Mesendoderm (in vitro differentiated cells): ENCODE data around the gene TEP1.

Experiments used
- DNase-seq: peaks from one replicate; pipeline ENCODE4 v3.0.0; 2013
- H2AK5ac ChIP-seq: 2 replicates; pipeline ENCODE4 v1.6.1; 2013; ENCODE audit warnings: low read length, inconsistent platforms
- H2BK120ac ChIP-seq: 2 replicates; pipeline ENCODE4 v1.6.1; 2013; ENCODE audit warnings: low read depth, mild to moderate bottlenecking, low read length, moderate library complexity, mixed read lengths
- H2BK15ac ChIP-seq: replicated peaks from 2 replicates; pipeline ENCODE4 v1.6.1; 2013; ENCODE audit warnings: low read depth, mild to moderate bottlenecking, moderate library complexity
- H2BK5ac ChIP-seq: 2 replicates; pipeline ENCODE4 v1.6.1; 2013; ENCODE audit warnings: low read length, inconsistent platforms
- H3K18ac ChIP-seq: 2 replicates; pipeline ENCODE4 v1.6.1; 2013; ENCODE audit warnings: mild to moderate bottlenecking, low read length, mixed read lengths
- H3K23ac ChIP-seq: one replicate; pipeline ENCODE4 v1.6.1; 2013; ENCODE audit warnings: low read length
- H3K27ac ChIP-seq: 2 replicates; pipeline ENCODE4 v1.5.1; 2013; ENCODE audit warnings: low read depth, mild to moderate bottlenecking, inconsistent platforms, low read length, moderate library complexity
- H3K27me3 ChIP-seq: 2 replicates; pipeline ENCODE4 v1.6.1; 2013; ENCODE audit warnings: low read length, control low read depth, mild to moderate bottlenecking, inconsistent platforms; ENCODE audit not compliant: insufficient read depth, poor library complexity
- H3K36me3 ChIP-seq: 2 replicates; pipeline ENCODE4 v1.6.1; 2013; ENCODE audit warnings: low read length, inconsistent platforms; ENCODE audit not compliant: control insufficient read depth, insufficient read depth
- H3K4ac ChIP-seq: one replicate; pipeline ENCODE4 v1.6.1; 2013; ENCODE audit warnings: low read depth, mild to moderate bottlenecking, low read length, moderate library complexity
- H3K4me1 ChIP-seq: 2 replicates; pipeline ENCODE4 v1.6.1; 2013; ENCODE audit warnings: low read depth, low read length, inconsistent platforms; ENCODE audit not compliant: control insufficient read depth
- H3K4me2 ChIP-seq: 2 replicates; pipeline ENCODE4 v1.6.1; 2013; ENCODE audit warnings: low read length
- H3K4me3 ChIP-seq: 2 replicates; pipeline ENCODE4 v1.5.1; 2013; ENCODE audit warnings: mild to moderate bottlenecking, low read length
- H3K56ac ChIP-seq: one replicate; pipeline ENCODE4 v1.6.1; 2013; ENCODE audit warnings: low read length
- H3K79me1 ChIP-seq: 2 replicates; pipeline ENCODE4 v1.6.1; 2013; ENCODE audit warnings: low read length, inconsistent platforms
- H3K79me2 ChIP-seq: 2 replicates; pipeline ENCODE4 v1.6.1; 2013; ENCODE audit warnings: mild to moderate bottlenecking, low read length; ENCODE audit not compliant: control insufficient read depth, insufficient read depth
- H3K9ac ChIP-seq: 2 replicates; pipeline ENCODE4 v1.6.1; 2013; ENCODE audit warnings: low read length, inconsistent platforms
- H4K5ac ChIP-seq: one replicate; pipeline ENCODE4 v1.6.1; 2013; ENCODE audit warnings: low read length
- H4K8ac ChIP-seq: one replicate; pipeline ENCODE4 v1.6.1; 2013; ENCODE audit warnings: low read depth, mild to moderate bottlenecking, control low read depth, low read length, moderate library complexity
- WGBS: extraction: QIAGEN DNeasy Blood & Tissue Kit; methylation state at CpG from one replicate; pipeline ENCODE4 v1.1.7; 2013; ENCODE audit warnings: low lambda C conversion rate, missing lambda C conversion rate; ENCODE audit not compliant: insufficient coverage; ENCODE audit errors: extremely low coverage; 5-methylcytosine and 5-hydroxymethylcytosine counted together
- small RNA-seq: library from polyadenylated mRNA; stranded (forward); fragments of <200 nt; extraction: miRNeasy Mini kit (QIAGEN cat#:217004); gene quantifications from one replicate; pipeline ENCODE3, GENCODE V24; 2013; ENCODE audit not compliant: insufficient read depth

The TEP1 gene

GRCh38 chr14:20327005-20327869 lies 86.1 kb downstream of the TEP1 start:
- H3K4me3 ChIP-seq = no peak overlapping the region
- H2BK120ac ChIP-seq = no peak overlapping the region
- H3K56ac ChIP-seq = no peak overlapping the region
- no peak overlapping the region for H2BK5ac ChIP-seq
- no peak overlapping the region for H3K27ac ChIP-seq
- H3K9ac ChIP-seq = no peak overlapping the region
- H3K79me2 ChIP-seq = peaks cover 56% of the 10 kb centered on the region
- no peak overlapping the region for H2BK15ac ChIP-seq
- no peaks in the 10 kb centered on the region for H3K4me1 ChIP-seq
- no peak overlapping the region for H3K18ac ChIP-seq
- no peak overlapping the region for H4K5ac ChIP-seq
- WGBS = no CpG with 5 or more reads among the region's 8 CpGs
- H3K4ac ChIP-seq = no peak overlapping the region
- H3K27me3 ChIP-seq = no peaks in the 10 kb centered on the region
- peaks cover 10% of the 10 kb centered on the region for H3K36me3 ChIP-seq
- DNase-seq = peak; percentile 68
- peaks cover 5% of the 10 kb centered on the region for H3K79me1 ChIP-seq
- no peak overlapping the region for H4K8ac ChIP-seq
- H2AK5ac ChIP-seq = no peak overlapping the region
- H3K4me2 ChIP-seq = no peak overlapping the region
- H3K23ac ChIP-seq = no peak overlapping the region

GRCh38 chr14:20317720-20318119 lies 95.6 kb downstream of the TEP1 start:
- Histone ChIP-seq H3K27ac (no peak overlapping the region), H4K8ac (no peak overlapping the region), H3K4me1 (no peaks in the 10 kb centered on the region), H3K36me3 (peaks cover 19% of the 10 kb centered on the region), H3K4ac (no peak overlapping the region), H3K27me3 (no peaks in the 10 kb centered on the region), H3K4me3 (no peak overlapping the region), H3K79me1 (peaks cover 9% of the 10 kb centered on the region), H2AK5ac (no peak overlapping the region), H3K4me2 (no peak overlapping the region), H3K18ac (no peak overlapping the region), H3K56ac (no peak overlapping the region), H2BK120ac (no peak overlapping the region), H3K23ac (no peak overlapping the region), H2BK5ac (no peak overlapping the region), H3K79me2 (peaks cover 10% of the 10 kb centered on the region), H3K9ac (no peak overlapping the region), H4K5ac (no peak overlapping the region), H2BK15ac (no peak overlapping the region)
- DNase-seq = no peak
- no CpG with 5 or more reads among the region's 16 CpGs for WGBS

Small RNAs within 50 kb of the gene (small RNA-seq; reads per million reads assigned to genes)
- gene RNA5SP382 = 1.8 reads per million, percentile 8 among the genes with 10 or more reads in this experiment
- 1.8 reads per million, percentile 8 among the genes with 10 or more reads in this experiment for gene SNORA79B
- gene SNORD126 = 569 reads per million, percentile 98 among the genes with 10 or more reads in this experiment
